Stimulated activated CD8-positive, alpha-beta memory T cell treated with anti-CD3 and anti-CD28 coated beads, Interleukin-15, amount 100 ng/mL, for 4 hours (primary cell): ENCODE data around the gene METTL16.
A peak's percentile ranks its signal among the peaks of the same experiment; 100 is the strongest.

ENCODE experiments used
- DNase-seq, 2 donors: peaks; one replicate each; pipeline ENCODE4 v3.0.0-alpha.2; 2020; ENCODE audit warnings: low read depth in 2 of 2

The METTL16 gene

GRCh38 chr17:2414446-2415064 is 97.1 kb downstream of the METTL16 start:
- no peak for DNase-seq

GRCh38 chr17:2412561-2413021 is 99.1 kb downstream of the METTL16 start:
- DNase-seq: no peak

- no peak for DNase-seq
These were observed 100.7 kb downstream of the METTL16 start for GRCh38 chr17:2410951-2411350.

- no peak for DNase-seq
These were observed 104.5 kb downstream of the METTL16 start for GRCh38 chr17:2406903-2407790.

GRCh38 chr17:2406271-2406902 is 105.3 kb downstream of the METTL16 start:
- DNase-seq: no peak

- no peak for DNase-seq
These were observed 106.3 kb downstream of the METTL16 start for GRCh38 chr17:2405247-2405926.

- no peak for DNase-seq
These were observed 108.6 kb downstream of the METTL16 start for GRCh38 chr17:2403044-2403443.

GRCh38 chr17:2402544-2402943 is 109.1 kb downstream of the METTL16 start:
- no peak for DNase-seq

- DNase-seq: peak; percentile 99
These were observed 110.1 kb downstream of the METTL16 start for GRCh38 chr17:2401426-2402221.

GRCh38 chr17:2400877-2401425 is 110.7 kb downstream of the METTL16 start, which contains the start of gene MNT:
Gene MNT (minus strand): TSS chr17:2401060. CDS start chr17:2400712, 348 bp downstream.
- peak; percentile 88 to 92 for DNase-seq

GRCh38 chr17:2400474-2400866 is 111.2 kb downstream of the METTL16 start:
- peak; percentile 38 to 40 for DNase-seq

- DNase-seq: peak; percentile 82 to 85
These were observed 111.9 kb downstream of the METTL16 start for GRCh38 chr17:2399572-2400473.

- peak in 1 of 2 donors; percentile 41 for DNase-seq
These were observed 112.8 kb downstream of the METTL16 start for GRCh38 chr17:2398655-2399571.

GRCh38 chr17:2398182-2398581 is 113.5 kb downstream of the METTL16 start:
- DNase-seq: no peak

GRCh38 chr17:2397247-2398171 is 114.2 kb downstream of the METTL16 start:
- DNase-seq: no peak

- no peak for DNase-seq
These were observed 115.0 kb downstream of the METTL16 start for GRCh38 chr17:2396568-2397246.

GRCh38 chr17:2396192-2396567 is 115.5 kb downstream of the METTL16 start:
- no peak for DNase-seq
